GM12892 (cell line): ENCODE data around the gene MEGF11.

Experiments used
- POLR2A ChIP-seq: IDR thresholded peaks from 2 replicates; pipeline ENCODE4 v1.6.1; 2011; ENCODE audit warnings: low read depth, low read length, control low read depth
- TAF1 ChIP-seq: IDR thresholded peaks from 2 replicates; pipeline ENCODE4 v1.6.1; 2011; ENCODE audit warnings: low read depth, mild to moderate bottlenecking, control low read depth, low read length, borderline replicate concordance

- no peak for TF ChIP-seq TAF1
- no peak for TF ChIP-seq POLR2A
Measured at GRCh38 chr15:66042624-66043023, 210.9 kb downstream of the MEGF11 start.
